Amygdala (tissue), 56 donors: ENCODE data around the gene GJD2.

Experiments used
- DNase-seq, 56 donors: peaks; one replicate each; lab custom pipeline; 2025; lab: John Stamatoyannopoulos, UW

Gene GJD2

DNA sequence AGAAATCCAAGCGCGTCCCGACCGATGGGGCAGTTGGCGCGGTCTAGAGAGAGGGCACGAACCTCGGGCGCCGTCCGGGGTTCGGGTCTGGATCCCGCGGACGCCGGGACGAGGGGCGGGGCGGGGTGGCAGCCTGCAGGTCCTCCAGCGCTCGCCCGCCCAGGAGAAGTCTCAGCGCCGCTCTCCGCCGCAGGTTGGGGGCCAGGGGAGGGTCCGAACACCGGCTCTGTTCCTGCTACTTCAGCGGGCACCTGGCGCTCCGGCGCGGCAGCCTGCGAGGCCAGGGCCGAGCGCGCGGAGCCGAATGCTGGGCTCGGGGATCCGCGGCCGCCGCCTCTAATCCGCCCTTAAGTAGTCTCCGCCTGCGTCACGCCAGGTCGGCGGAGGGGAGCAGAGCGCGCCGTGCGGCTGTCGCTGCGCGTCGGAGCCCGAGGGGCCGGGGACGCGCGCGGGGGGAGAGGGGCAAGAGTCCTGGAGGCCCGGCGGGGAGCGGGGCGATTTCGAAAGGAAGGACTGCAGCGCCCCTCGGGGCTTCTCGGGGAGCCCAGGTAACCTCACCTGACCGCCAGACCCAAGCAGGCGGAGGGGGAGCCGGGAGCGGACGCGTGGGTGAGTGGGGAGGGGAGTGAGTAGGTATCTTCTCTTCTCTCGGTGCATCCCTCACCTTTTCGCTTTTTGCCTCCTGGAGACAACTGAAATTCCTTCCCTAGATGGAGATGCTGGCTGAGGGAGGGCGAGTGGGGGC, at the start of gene GJD2:
Gene GJD2, minus strand, starts transcription at position 325 of the 745 bp plus-strand sequence. CDS start 510 bp downstream, outside the sequence.
- peak in 1 of 56 donors; percentile 3 for DNase-seq

DNA sequence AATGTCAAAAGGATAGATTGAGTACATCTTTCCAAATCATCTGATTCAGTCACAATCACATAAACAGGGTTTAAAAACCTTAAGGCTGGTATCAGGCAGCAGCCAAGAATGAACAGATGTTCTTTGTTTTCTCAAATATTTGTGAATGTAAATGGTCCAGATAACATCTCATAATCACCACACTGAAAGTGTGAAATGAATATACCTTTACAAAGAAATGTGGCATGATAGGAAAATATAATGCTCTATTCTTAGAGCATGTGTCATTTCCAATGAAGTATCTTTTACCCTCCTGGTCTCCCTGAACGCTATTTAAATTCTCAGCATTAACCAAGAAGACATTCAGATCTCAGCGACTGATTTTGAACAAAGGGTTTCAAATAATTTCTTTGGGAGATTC, 49.3 kb upstream of the GJD2 start:
- no peak for DNase-seq

DNA sequence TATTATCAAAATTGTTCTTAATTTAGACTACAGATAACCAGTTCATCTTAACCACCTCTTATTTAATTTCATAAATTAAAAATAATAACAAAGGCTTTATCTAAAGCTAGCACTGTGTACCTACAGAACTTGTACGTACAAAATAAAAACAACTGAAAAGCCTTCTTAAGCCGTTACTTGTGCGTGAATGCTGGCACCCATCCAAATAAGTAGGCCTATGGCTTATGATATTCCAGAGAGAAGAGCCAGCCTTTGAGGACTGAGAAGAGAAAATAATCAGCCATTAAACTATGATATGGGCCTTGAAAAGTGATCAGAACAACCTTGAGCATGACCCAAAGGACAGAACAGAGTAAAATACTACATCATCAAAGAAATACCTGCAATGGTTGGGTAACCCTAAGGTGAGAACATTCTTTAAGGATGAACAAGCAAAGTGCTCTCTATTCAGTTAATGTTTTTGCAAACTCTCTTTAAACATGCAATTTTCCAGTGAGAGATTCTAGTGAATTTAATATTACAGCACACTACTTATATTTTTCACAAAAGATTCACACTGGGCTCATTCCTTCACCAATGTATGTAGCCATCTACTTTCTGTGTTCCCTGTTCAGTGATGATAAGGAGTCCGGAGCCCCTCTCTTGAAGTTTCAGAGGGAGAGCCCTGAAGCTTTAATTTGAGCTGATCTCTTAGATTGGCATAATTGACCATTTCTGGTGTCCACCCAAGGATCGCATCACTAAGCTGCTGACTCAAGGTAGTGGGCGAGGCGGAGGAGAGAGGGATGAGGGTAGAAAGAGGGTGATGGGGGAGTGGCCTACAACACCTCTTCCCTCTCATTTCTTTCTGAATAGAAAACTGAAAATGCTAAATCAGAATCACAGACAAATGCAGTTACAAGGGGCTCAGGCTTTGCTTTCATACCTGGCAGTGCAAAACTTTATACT, 48.3 kb upstream of the GJD2 start:
- DNase-seq, result no peak

DNA sequence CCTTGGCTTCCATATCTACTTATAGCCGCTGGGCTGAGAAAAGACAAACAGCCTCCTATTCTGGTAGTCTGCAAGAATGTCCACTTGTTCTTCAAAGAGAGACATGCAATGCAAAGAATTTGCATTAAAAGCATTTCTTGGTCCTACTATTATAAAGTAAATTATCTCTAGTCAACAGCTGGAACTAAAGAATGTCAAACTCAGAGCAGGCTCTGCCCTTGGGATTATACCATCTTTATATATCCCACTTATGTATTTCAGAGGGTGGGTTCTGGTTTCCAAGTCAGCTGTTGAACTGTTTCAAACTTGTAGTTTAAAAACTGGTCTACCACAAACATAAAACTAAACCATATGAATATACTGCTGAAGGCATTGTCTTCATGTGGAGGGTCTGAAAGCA, 47.6 kb upstream of the GJD2 start:
- no peak for DNase-seq

DNA sequence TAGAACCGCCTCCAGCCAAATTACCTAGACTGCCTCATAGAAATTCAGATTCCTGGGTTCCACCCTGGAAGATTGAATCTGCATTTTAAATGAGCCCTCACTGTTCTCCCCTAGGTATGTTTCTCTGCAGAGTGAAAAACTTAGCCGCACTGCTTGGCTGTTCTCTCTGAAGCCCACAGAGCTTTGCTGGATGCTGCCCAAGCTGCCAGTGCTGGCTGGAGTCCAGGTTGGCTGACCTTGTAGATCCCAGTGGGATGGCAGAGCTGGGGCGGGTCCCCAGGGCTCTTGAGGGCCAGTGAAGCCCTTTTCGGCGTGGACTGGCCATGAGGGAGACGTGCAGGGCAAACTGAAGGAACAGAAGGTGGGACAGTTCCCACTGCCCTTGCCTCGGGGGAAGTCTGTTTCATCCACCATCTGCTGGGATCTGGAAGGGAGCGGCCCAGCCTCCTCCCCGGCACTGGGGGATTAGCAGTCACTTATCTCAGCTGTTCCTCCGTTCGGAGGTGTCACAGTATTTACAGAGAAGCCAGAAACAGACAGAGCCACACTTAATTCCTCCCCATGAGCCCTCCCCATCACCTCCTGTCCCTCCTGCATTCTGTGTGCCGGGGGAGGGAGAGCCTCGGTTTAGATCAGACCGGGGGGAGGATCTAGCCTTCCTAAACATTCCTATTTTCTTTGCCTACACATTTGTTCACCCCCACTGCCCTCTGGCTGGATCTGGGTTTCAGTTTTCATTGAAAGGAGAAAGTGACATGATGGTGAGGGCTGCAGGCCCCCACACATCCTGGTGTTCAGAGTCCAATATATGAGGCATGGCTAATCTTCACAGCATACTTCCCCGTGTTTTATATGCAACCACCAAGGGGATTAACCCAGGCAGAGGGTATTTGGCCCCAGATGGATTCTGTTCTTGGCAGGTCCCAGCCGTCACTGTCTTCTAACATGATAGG, 44.6 kb upstream of the GJD2 start:
- peak in 20 of 56 donors; percentile 0 to 70 (median 12) for DNase-seq

DNA sequence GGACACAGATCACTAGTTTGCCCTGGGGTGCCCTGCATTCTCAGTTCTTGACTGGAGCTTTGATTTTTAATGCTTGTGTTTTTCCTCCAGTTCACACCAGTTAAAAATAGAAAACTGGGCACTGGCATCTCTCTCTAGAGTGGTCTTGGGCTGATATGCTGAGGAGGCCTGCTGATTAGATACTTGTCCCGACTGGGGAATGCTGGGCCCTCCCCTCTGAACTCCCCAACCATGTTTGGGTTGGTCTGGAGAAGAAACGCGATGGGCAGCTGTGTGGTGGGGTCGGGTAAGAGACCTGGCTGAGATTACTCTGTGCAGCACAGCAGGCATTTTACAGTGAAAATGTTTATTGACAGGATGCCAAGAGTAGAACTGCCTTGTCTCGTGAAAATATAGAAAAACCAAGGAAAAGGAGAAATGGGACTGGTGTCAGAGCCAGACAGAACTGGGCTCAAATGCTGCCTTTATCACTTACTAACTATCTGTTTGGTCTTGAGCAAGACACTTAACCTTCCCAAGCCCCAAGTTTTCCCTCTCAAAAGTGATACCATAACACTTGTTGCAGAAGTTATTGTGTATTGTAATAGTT, 42.1 kb upstream of the GJD2 start:
- DNase-seq, result no peak

DNA sequence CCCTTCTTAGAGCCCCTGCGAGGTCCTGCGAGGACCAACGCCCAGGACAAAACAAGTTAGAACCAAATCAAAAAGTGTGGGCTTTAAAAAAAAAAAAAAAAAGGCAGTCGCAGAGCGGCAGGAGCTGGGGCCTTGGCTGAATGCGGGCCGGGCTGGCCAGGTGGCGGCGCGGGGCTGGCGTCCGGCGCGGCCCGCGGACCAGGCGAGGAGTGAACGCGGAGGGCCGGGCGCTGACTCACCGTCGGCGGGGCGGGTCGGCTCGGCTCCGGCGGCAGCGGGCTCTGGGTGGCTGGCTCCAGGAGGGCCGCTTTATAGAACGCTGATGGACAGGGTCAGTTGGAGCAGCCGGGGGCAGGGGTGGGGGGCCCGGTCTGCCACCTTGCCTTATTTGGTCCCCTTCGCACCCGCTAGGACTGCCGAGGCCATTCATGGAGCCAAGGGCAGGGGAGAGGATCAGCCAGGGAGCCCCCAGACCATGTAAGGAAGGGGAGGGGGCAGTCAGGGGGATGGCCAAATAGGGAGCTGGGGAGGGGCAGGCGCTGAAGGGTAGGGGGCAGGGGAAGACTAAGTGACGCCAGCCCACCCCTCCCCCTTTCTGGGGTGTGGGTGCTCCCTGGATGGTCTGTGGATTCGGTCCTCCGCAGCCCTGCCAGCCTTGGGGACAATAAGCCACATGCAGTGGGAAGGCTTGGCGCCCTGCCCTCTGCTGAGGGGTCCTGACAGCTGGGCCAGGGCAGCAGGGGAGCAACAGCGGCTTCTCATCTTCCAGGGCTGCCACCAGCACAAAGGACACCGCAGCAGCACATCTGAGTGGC, 40.7 kb upstream of the GJD2 start, which contains the start of gene ACTC1:
Gene ACTC1, minus strand, starts transcription at position 283 of the 815 bp plus-strand sequence. CDS start 741 bp downstream, outside the sequence.
- DNase-seq, result peak in 7 of 56 donors; percentile 3 to 37 (median 16)

DNA sequence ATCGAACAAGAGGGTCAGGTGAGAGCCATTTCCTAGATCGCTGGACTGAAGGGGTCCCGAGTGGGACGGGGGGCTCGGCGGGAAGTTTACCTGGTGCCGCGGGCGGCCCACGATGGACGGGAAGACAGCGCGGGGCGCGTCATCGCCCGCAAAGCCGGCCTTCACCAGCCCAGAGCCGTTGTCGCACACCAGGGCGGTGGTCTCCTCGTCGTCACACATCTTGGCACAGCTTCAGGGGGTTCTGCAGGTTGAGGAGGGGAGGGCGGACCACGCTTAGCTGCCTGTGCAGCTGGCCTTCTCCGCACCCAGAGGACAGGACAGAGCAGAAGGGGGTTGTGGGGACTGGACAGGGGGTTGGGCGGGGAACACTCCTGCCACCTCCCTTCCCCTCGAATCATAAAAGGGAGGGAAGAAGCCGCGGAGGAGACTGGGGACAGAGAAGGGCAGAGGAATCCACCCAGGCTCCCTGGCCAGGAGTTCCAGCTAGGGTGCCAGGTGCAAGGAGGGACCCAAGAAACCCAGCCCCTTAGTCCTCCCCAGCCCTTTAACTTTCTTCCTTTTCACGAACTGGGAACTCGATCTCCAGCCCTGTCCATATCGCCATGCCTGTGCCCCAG, 39.9 kb upstream of the GJD2 start:
- DNase-seq, result no peak

DNA sequence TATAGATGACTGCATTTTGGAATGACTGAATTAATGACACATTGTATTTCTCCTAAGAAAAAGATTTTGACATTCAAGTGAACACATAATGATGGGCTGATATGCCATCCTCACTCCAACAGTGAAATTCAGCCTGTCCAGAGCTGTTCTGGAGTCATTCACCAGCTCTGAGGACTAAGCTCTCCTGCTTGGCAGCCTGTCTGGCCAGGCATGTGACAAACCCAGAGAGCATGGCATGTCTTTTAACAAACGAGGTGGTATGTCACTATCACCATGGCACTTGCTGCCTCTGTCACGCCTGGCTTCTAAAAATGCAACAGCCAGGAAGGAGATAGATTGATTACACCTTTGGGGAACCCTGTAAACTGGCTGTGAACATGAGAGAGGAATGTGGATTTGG, 39.1 kb upstream of the GJD2 start:
- no peak for DNase-seq

DNA sequence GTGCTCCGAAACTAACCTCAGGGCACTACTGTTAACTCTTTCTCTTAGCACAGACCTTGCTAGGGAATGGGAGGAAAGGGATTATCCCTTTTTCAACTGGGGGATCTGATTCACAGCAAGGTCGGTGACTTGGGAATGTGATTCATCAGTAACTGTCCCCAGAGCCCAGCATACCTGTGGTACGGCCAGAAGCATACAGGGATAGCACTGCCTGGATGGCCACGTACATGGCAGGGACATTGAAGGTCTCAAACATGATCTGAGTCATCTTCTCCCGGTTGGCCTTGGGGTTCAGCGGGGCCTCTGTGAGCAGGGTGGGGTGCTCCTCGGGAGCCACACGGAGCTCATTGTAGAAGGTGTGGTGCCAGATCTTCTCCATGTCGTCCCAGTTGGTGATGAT, 38.3 kb upstream of the GJD2 start:
- DNase-seq, result no peak

DNA sequence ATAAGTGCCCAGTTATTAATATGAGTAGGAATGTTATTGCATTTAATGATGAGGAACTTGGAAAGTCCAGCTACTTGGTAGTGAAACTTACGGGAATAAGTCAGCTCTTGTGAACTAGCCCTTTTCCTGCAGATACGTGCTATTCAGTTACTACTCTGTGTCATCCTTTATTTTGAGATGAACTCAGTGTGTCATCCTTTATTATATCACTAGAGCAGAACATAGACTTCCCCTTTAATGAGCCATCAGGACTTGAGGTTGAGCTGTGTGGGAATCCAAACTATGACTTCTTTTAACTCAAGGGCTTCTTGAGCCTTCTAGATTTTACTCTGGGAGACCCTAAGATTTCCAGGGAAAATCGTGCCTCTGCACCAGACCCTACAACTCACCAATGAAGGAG, 36.9 kb upstream of the GJD2 start:
- DNase-seq, result no peak

DNA sequence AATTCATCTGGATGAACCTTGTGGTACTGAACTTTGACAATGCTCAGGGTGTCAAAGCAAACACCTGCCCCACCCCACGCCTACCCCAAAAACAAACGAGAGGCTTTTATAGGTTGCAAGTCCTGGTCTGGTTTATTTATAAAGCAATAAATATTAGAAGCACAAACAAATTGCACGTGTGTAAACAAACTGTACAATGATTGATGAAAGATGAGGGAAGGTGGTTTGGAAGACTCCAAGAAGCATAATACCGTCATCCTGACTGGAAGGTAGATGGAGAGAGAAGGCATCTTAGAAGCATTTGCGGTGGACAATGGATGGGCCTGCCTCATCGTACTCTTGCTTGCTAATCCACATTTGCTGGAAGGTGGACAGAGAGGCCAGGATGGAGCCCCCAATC, 35.3 kb upstream of the GJD2 start:
- DNase-seq, result no peak

DNA sequence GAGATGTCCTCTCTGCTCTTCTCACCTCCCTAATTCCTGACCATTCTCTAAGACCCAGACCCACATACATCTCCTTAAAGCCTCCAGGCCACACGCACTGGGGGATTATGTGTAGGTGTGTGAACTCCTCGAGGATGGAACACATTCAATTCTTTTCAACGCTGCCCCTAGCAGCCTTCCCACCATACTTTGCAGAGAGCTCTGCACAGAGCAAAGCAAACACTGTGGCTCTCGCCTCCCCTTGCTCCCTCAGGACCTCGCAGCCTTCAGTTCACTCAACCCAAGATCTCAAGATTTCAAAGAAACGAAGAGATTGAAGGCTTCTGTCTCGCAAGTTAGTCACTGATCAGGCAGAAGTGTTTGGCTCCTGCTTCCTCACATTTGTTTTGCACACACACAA, 34.5 kb upstream of the GJD2 start:
- DNase-seq, result no peak

DNA sequence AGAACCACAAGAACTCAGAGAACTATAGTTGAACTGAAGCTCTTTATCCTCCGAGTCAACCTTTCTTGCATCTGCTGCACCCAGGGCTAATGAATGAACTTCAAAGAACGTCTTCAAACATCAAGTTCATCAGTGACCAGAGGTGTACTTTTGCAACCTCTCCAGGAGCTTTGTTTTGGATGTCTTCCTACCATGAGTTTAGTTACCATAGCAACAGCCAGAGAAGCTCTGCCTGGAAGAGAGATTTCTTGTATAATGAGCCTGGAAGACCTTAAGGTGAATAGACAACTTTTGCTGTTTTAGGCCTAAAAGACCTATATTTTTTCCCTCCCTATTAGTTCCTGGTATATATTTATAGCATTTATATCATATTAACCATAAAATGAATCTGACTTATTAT, 31.4 kb upstream of the GJD2 start:
- DNase-seq, result no peak

DNA sequence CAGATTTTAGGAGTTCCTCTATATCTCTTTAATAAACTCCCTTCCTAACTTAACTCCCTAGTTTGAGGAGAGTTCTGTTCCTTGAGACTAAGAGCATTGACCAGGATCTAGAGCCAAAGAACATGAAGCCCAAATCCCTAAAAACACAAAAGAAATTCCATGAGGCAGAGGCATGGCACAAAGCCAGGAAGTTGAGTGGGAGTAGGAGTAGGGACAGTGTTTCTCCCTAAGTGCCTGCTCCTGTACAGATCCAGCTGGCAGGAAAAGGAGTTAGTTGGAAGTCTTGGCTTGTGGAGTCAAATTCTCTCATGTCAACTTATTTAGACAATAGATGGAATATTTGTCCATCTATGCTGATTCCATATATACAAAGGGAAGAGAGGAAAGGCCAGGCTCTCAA, 29.2 kb upstream of the GJD2 start:
- no peak for DNase-seq

DNA sequence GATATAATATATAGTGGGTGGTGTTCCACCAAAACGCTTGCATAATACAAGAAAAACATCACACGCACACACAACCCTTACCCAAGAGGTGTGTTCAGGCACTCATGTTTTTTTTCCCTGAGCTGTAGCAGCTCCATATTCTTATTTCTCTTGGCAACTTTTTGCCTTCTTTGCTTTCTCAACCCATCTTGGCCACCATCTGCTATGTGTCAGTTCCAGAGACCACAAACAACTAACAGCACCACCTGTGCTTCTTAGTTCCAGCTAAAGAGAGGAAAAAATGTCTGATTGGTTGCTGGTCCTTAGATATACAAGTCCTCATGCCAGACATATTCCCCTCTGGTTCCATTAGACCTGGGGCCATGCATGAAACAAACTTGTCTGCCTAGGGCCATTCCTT, 28.6 kb upstream of the GJD2 start:
- no peak for DNase-seq

DNA sequence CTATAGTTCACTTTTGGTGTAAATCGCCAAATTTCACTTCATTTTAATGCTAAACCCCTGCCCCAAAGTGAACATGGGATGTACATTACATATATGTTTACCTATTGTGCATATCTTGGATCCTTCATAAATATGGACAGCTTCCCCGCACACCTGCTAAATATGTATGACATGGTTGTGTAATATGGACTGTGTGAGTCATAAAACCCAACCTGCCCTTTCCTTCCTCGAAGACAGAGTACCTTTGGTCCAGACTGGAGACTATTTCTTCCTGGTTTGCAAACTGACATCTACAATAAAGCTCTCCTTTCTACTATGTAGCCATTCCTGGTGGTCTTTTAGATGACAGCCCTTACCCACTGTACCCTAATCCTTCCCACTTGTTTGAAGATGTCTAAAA, 28.1 kb upstream of the GJD2 start:
- DNase-seq, result no peak

DNA sequence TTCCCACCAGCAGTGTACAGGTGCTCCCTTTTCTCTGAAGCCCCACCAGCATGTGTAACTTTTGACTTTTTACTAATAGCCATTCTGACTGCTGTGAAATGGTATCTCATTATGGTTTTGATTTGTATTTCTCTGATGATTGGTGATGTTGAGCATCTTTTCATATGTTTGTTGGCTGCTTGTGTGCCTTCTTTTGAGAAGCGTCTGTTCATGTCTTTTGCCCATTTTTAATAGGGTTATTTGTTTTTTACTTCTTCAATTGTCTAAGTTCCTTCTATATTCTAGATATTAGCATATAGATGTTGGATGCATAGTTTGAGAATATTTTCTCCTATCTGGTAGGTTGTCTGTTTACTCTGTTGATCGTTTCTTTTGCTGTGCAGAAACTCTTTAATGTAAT, 25.9 kb upstream of the GJD2 start:
- no peak for DNase-seq
